Upper lobe of left lung (tissue), 4 donors: ENCODE results near the gene MYO5B.

ENCODE experiments used
- POLR2A ChIP-seq, 4 donors: fragments of 450-650 bp; IDR thresholded peaks; one replicate each; pipeline ENCODE4 v1.5.1; 2016 to 2017; ENCODE audit warnings: antibody characterized with exemption in 4 of 4, mild to moderate bottlenecking in 2 of 4
- POLR2AphosphoS5 ChIP-seq, 2 donors: sonication (generic); formaldehyde crosslinking; IDR thresholded peaks; one replicate each; pipeline ENCODE4 v1.5.1; 2017; ENCODE audit warnings: antibody characterized with exemption in 2 of 2
- TF ChIP-seq, protein P1 (sequence below), 6 experiments: fragments of 450-650 bp in 4 of 6; fragments of 200-600 bp in 2 of 6; sonication (generic) in 2 of 6; IDR thresholded peaks; one replicate each; pipeline ENCODE4 v1.5.1; 2016 to 2019; ENCODE audit warnings: antibody characterized with exemption in 6 of 6

DNA sequence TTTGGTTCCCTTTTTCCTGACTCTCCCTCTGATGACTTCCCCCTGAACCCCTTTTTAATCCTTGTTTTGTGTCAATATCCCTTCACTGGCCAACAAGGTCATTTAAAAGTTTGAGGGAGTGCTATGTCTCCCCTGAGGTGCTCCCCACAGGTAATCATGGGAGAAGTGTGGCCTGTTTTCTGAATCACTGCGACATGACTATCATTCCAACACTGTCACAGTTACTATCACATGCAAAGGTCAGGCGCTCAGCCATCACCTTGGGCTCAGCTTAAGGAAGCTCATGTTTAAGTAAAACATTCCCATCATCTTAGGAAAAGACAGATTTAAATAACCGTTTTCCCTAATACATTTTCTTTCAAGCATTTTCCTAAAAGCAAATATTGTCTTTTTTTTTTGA lies 360.7 kb downstream of the MYO5B start:
- TF ChIP-seq, protein P1, sequence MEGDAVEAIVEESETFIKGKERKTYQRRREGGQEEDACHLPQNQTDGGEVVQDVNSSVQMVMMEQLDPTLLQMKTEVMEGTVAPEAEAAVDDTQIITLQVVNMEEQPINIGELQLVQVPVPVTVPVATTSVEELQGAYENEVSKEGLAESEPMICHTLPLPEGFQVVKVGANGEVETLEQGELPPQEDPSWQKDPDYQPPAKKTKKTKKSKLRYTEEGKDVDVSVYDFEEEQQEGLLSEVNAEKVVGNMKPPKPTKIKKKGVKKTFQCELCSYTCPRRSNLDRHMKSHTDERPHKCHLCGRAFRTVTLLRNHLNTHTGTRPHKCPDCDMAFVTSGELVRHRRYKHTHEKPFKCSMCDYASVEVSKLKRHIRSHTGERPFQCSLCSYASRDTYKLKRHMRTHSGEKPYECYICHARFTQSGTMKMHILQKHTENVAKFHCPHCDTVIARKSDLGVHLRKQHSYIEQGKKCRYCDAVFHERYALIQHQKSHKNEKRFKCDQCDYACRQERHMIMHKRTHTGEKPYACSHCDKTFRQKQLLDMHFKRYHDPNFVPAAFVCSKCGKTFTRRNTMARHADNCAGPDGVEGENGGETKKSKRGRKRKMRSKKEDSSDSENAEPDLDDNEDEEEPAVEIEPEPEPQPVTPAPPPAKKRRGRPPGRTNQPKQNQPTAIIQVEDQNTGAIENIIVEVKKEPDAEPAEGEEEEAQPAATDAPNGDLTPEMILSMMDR (IDR thresholded peaks at IDR 0.05): no peak
- TF ChIP-seq POLR2A (IDR thresholded peaks at IDR 0.05) (no peak), POLR2AphosphoS5 (IDR thresholded peaks at IDR 0.05) (no peak)
